ENCODE measurements around the gene ATP9A. TPM values are rescaled to one million over a fixed set of nuclear protein-coding genes. Genes with fewer than 3 reads are reported as not detected.

Gene ATP9A
- total RNA-seq, 1 donor from 2014 or later, result 37.6 TPM

GRCh38 chr20:51711426-51711825 lies 56.8 kb downstream of the ATP9A start:
- TF ChIP-seq CTCF (IDR thresholded peaks at IDR 0.05; ENCODE audit: insufficient read depth, low read length, poor library complexity, severe bottlenecking), result no peak
- DNase-seq (ENCODE audit: low read depth), result no peak
- no peak overlapping the region for H3K4me3 ChIP-seq (ENCODE audit: low read depth, low read length)
- no peaks in the 10 kb centered on the region for H3K36me3 ChIP-seq (ENCODE audit: control insufficient read depth, insufficient read depth, low read length)
- H3K27me3 ChIP-seq (ENCODE audit: control insufficient read depth, insufficient read depth, low read length), result no peaks in the 10 kb centered on the region

GRCh38 chr20:51710361-51710894 lies 57.8 kb downstream of the ATP9A start:
- Histone ChIP-seq H3K36me3 (ENCODE audit: control insufficient read depth, insufficient read depth, low read length) (no peaks in the 10 kb centered on the region), H3K4me3 (ENCODE audit: low read depth, low read length) (no peak overlapping the region)
- no peak for TF ChIP-seq CTCF (IDR thresholded peaks at IDR 0.05; ENCODE audit: insufficient read depth, low read length, poor library complexity, severe bottlenecking)

GRCh38 chr20:51705400-51705799 lies 62.8 kb downstream of the ATP9A start:
- TF ChIP-seq CTCF (IDR thresholded peaks at IDR 0.05; ENCODE audit: insufficient read depth, low read length, poor library complexity, severe bottlenecking), result no peak

More at GRCh38 chr20:51710361-51710894, 57.8 kb downstream of the ATP9A start:
- no peaks in the 10 kb centered on the region for H3K27me3 ChIP-seq (ENCODE audit: control insufficient read depth, insufficient read depth, low read length)
- DNase-seq (ENCODE audit: low read depth), result no peak

GRCh38 chr20:51703400-51704287 lies 64.5 kb downstream of the ATP9A start:
- Histone ChIP-seq H3K27me3 (ENCODE audit: control insufficient read depth, insufficient read depth, low read length) (no peaks in the 10 kb centered on the region), H3K4me3 (ENCODE audit: low read depth, low read length) (no peak overlapping the region), H3K36me3 (ENCODE audit: control insufficient read depth, insufficient read depth, low read length) (no peaks in the 10 kb centered on the region)
- no peak for TF ChIP-seq CTCF (IDR thresholded peaks at IDR 0.05; ENCODE audit: insufficient read depth, low read length, poor library complexity, severe bottlenecking)
- DNase-seq (ENCODE audit: low read depth), result no peak

More at GRCh38 chr20:51705400-51705799, 62.8 kb downstream of the ATP9A start:
- Histone ChIP-seq H3K27me3 (ENCODE audit: control insufficient read depth, insufficient read depth, low read length) (no peaks in the 10 kb centered on the region), H3K4me3 (ENCODE audit: low read depth, low read length) (no peak overlapping the region), H3K36me3 (ENCODE audit: control insufficient read depth, insufficient read depth, low read length) (no peaks in the 10 kb centered on the region)
- DNase-seq (ENCODE audit: low read depth), result no peak

- Histone ChIP-seq H3K36me3 (ENCODE audit: control insufficient read depth, insufficient read depth, low read length) (no peaks in the 10 kb centered on the region), H3K27me3 (ENCODE audit: control insufficient read depth, insufficient read depth, low read length) (no peaks in the 10 kb centered on the region), H3K4me3 (ENCODE audit: low read depth, low read length) (no peak overlapping the region)
- DNase-seq (ENCODE audit: low read depth), result no peak
- TF ChIP-seq CTCF (IDR thresholded peaks at IDR 0.05; ENCODE audit: insufficient read depth, low read length, poor library complexity, severe bottlenecking), result no peak
These were observed 65.6 kb downstream of the ATP9A start for GRCh38 chr20:51702556-51702955.
